CD14-positive monocyte (primary cell): Measurements from ENCODE around the gene SLC22A16. TPM values are rescaled to one million over a fixed set of nuclear protein-coding genes. Genes with fewer than 3 reads are reported as not detected.

Experiments used
- DNase-seq, 3 donors: peaks; one replicate each; pipeline ENCODE4 v3.0.0-alpha.2; 2011 to 2022
- H2AFZ ChIP-seq: 2 replicates; pipeline ENCODE4 v1.6.0; 2012; ENCODE audit warnings: mild to moderate bottlenecking, low read depth, low read length, inconsistent platforms; ENCODE audit not compliant: insufficient read depth, poor library complexity, severe bottlenecking
- H3K27ac ChIP-seq, 2 donors: 1 replicate in 1 of 2; 2 replicates in 1 of 2; pipeline ENCODE4 v1.5.1; 2012 to 2013; ENCODE audit warnings: low read length in 2 of 2, control low read depth in 1 of 2, inconsistent platforms in 1 of 2, low read depth in 1 of 2, mild to moderate bottlenecking in 1 of 2
- H3K27me3 ChIP-seq, 2 donors: one replicate each; pipeline versions ENCODE4 v1.6.0 to v1.6.1; 2011 to 2013; ENCODE audit warnings: low read length in 2 of 2; ENCODE audit not compliant: control insufficient read depth in 2 of 2, insufficient read depth in 2 of 2
- H3K36me3 ChIP-seq, 2 donors: replicated peaks in 1 of 2; 1 replicate in 1 of 2; 2 replicates in 1 of 2; pipeline versions ENCODE4 v1.5.1 to v1.6.1; 2012 to 2013; ENCODE audit warnings: low read length in 2 of 2, control low read depth in 1 of 2, inconsistent platforms in 1 of 2, mild to moderate bottlenecking in 1 of 2; ENCODE audit not compliant: insufficient read depth in 2 of 2, control insufficient read depth in 1 of 2
- H3K4me1 ChIP-seq, 2 donors: 1 replicate in 1 of 2; 2 replicates in 1 of 2; pipeline versions ENCODE4 v1.5.1 to v1.6.1; 2012 to 2013; ENCODE audit warnings: low read length in 2 of 2, control low read depth in 1 of 2, inconsistent platforms in 1 of 2, mild to moderate bottlenecking in 1 of 2, moderate library complexity in 1 of 2; ENCODE audit not compliant: insufficient read depth in 2 of 2, control insufficient read depth in 1 of 2
- H3K4me2 ChIP-seq: replicated peaks from 2 replicates; pipeline ENCODE3; 2012; ENCODE audit warnings: low read length, moderate library complexity, mild to moderate bottlenecking; ENCODE audit not compliant: poor library complexity, severe bottlenecking; ENCODE audit errors: extremely low read depth
- H3K4me3 ChIP-seq, 3 experiments: fragments of 200-600 bp in 1 of 3; sonication (generic) in 1 of 3; replicated peaks in 1 of 3; 1 replicate in 2 of 3; 2 replicates in 1 of 3; pipeline ENCODE4 v1.5.1; 2011 to 2013; ENCODE audit warnings: low read length in 3 of 3, mild to moderate bottlenecking in 3 of 3, control low read depth in 2 of 3, low read depth in 2 of 3, inconsistent platforms in 1 of 3, moderate library complexity in 1 of 3
- H3K79me2 ChIP-seq: 2 replicates; pipeline ENCODE4 v1.6.0; 2012; ENCODE audit warnings: mild to moderate bottlenecking, control low read depth, inconsistent platforms, low read length, moderate library complexity; ENCODE audit not compliant: insufficient read depth
- H3K9ac ChIP-seq: 2 replicates; pipeline ENCODE4 v1.6.0; 2017; ENCODE audit warnings: low read length, mild to moderate bottlenecking; ENCODE audit not compliant: insufficient read depth, poor library complexity, severe bottlenecking
- H3K9me3 ChIP-seq, 2 donors: replicated peaks in 1 of 2; 1 replicate in 1 of 2; 2 replicates in 1 of 2; pipeline versions ENCODE4 v1.5.1 to v1.6.1; 2012 to 2013; ENCODE audit warnings: low read length in 2 of 2, control low read depth in 1 of 2; ENCODE audit not compliant: control insufficient read depth in 1 of 2, insufficient read depth in 1 of 2
- H4K20me1 ChIP-seq: 2 replicates; pipeline ENCODE4 v1.6.0; 2012; ENCODE audit warnings: mild to moderate bottlenecking, low read length, control low read depth, moderate library complexity; ENCODE audit not compliant: insufficient read depth
- H3K27ac Mint-ChIP-seq, 7 donors: one replicate each; pipeline ENCODE4 v1.8.0; 2020; ENCODE audit warnings: mild to moderate bottlenecking in 7 of 7, mixed read lengths in 7 of 7, moderate library complexity in 6 of 7, inconsistent platforms in 2 of 7
- H3K27me3 Mint-ChIP-seq, 3 donors: one replicate each; pipeline ENCODE4 v1.8.0; 2021 to 2022; ENCODE audit warnings: low read depth in 3 of 3, mild to moderate bottlenecking in 3 of 3, mixed read lengths in 3 of 3, moderate library complexity in 3 of 3, inconsistent platforms in 1 of 3
- H3K36me3 Mint-ChIP-seq, 2 donors: one replicate each; pipeline ENCODE4 v1.8.0; 2020; ENCODE audit warnings: mixed read lengths in 2 of 2, inconsistent platforms in 1 of 2, mild to moderate bottlenecking in 1 of 2
- H3K4me1 Mint-ChIP-seq: one replicate; pipeline ENCODE4 v1.8.0; 2020; ENCODE audit warnings: mild to moderate bottlenecking, mixed read lengths
- H3K4me3 Mint-ChIP-seq, 2 donors: one replicate each; pipeline ENCODE4 v1.8.0; 2020; ENCODE audit warnings: mild to moderate bottlenecking in 2 of 2, mixed read lengths in 2 of 2, moderate library complexity in 1 of 2
- H3K9me3 Mint-ChIP-seq, 7 donors: one replicate each; pipeline ENCODE4 v1.8.0; 2020 to 2022; ENCODE audit warnings: mixed read lengths in 7 of 7, mild to moderate bottlenecking in 6 of 7, moderate library complexity in 6 of 7, inconsistent platforms in 2 of 7
- whole genome bisulfite sequencing: methylation state at CpG from one replicate; pipeline ENCODE4 v1.1.5; 2013; ENCODE audit warnings: missing lambda C conversion rate; ENCODE audit not compliant: insufficient coverage; 5-methylcytosine and 5-hydroxymethylcytosine counted together
- intact Hi-C, 2 donors: fragments of 100-400 bp; cut with micrococcal nuclease; formaldehyde crosslinking; loops; one replicate each; pipeline versions ENCODE4 v1.15.0 to v1.15.1; 2023
- polyA plus RNA-seq, 3 donors: library from polyadenylated mRNA; depleted of rRNA in 1 of 3; unstranded in 2 of 3; stranded (reverse) in 1 of 3; fragments of 300-500 nt in 2 of 3; fragments of >200 nt in 1 of 3; fragmentation: Illumina TruSeq in 2 of 3; gene quantifications; 1 replicate in 2 of 3; 2 replicates in 1 of 3; pipeline ENCODE4 v1.2.3, GENCODE V29; 2012 to 2021
- TF ChIP-seq, protein P1 (sequence below): fragments of 200-600 bp; IDR thresholded peaks from one replicate; pipeline ENCODE4 v1.8.0; 2022; ENCODE audit warnings: antibody characterized with exemption, mild to moderate bottlenecking

Gene SLC22A16
- polyA plus RNA-seq, 3 donors: 1.8 to 15.6 (median 4.0) TPM

DNA sequence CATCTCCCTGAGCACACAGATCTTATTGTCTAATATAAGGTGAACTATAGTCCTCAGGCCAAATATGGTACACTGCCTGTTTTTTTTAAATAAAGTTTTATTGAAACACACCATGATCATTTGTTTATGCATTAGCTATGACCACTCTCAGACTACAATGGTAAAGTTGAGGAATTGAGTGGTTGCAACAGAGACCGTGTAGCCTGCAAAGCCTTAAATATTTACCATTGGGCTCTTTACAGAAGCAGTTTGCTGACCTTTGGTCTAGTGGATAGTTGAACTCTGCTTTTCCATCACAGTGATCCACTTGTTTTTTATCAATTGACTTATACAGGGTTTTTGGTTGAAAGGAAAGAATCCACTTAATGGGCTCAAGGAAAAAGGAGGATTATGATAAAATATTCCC lies 91.0 kb downstream of the SLC22A16 start:
- Mint-ChIP-seq H3K4me1 (peaks cover 2% of the 10 kb centered on the region), H3K4me3 (no peak overlapping the region), H3K9me3 (peaks cover 0 to 6% (median 4%) of the 10 kb centered on the region in 7 donors), H3K27me3 (peaks cover 0 to 2% (median 0%) of the 10 kb centered on the region in 3 donors), H3K27ac (no peak overlapping the region), H3K36me3 (no peaks in the 10 kb centered on the region)
- intact Hi-C loops: loop anchor here in 1 of 2 donors (5.0 kb wide), 1 partner anchor 678 kb away; no protein-coding TSS in a partner anchor
- no CpG with 5 or more reads among the region's 1 CpG for WGBS
- H3K27ac ChIP-seq: no peak overlapping the region
- H2AFZ ChIP-seq: no peak overlapping the region
- H3K4me1 ChIP-seq: no peaks in the 10 kb centered on the region
- no peak overlapping the region for H3K4me3 ChIP-seq
- no peak overlapping the region for H3K4me2 ChIP-seq
- no peaks in the 10 kb centered on the region for H3K79me2 ChIP-seq
- no peak overlapping the region for H3K9ac ChIP-seq
- H3K36me3 ChIP-seq: no peaks in the 10 kb centered on the region
- TF ChIP-seq, protein P1, sequence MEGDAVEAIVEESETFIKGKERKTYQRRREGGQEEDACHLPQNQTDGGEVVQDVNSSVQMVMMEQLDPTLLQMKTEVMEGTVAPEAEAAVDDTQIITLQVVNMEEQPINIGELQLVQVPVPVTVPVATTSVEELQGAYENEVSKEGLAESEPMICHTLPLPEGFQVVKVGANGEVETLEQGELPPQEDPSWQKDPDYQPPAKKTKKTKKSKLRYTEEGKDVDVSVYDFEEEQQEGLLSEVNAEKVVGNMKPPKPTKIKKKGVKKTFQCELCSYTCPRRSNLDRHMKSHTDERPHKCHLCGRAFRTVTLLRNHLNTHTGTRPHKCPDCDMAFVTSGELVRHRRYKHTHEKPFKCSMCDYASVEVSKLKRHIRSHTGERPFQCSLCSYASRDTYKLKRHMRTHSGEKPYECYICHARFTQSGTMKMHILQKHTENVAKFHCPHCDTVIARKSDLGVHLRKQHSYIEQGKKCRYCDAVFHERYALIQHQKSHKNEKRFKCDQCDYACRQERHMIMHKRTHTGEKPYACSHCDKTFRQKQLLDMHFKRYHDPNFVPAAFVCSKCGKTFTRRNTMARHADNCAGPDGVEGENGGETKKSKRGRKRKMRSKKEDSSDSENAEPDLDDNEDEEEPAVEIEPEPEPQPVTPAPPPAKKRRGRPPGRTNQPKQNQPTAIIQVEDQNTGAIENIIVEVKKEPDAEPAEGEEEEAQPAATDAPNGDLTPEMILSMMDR: no peak
- no peaks in the 10 kb centered on the region for H3K9me3 ChIP-seq
- H3K27me3 ChIP-seq: no peaks in the 10 kb centered on the region
- H4K20me1 ChIP-seq: no peaks in the 10 kb centered on the region
- DNase-seq: no peak

GRCh38 chr6:110378552-110378951 lies 97.9 kb downstream of the SLC22A16 start:
- Histone ChIP-seq H3K36me3 (no peaks in the 10 kb centered on the region), H3K27ac (no peak overlapping the region), H2AFZ (no peak overlapping the region), H3K9me3 (no peaks in the 10 kb centered on the region), H3K4me1 (no peaks in the 10 kb centered on the region), H3K27me3 (no peaks in the 10 kb centered on the region), H4K20me1 (no peaks in the 10 kb centered on the region), H3K4me2 (no peak overlapping the region), H3K9ac (no peak overlapping the region), H3K4me3 (no peak overlapping the region), H3K79me2 (no peaks in the 10 kb centered on the region)
- H3K9me3 Mint-ChIP-seq: peaks cover 2 to 9% (median 6%) of the 10 kb centered on the region in 7 donors
- H3K4me3 Mint-ChIP-seq: no peak overlapping the region
- no peak overlapping the region for H3K27ac Mint-ChIP-seq
- no peaks in the 10 kb centered on the region for H3K4me1 Mint-ChIP-seq
- peaks cover 0 to 2% (median 1%) of the 10 kb centered on the region in 3 donors for H3K27me3 Mint-ChIP-seq
- intact Hi-C loops: no loop called here
- TF ChIP-seq, protein P1: no peak
- no peak for DNase-seq
- H3K36me3 Mint-ChIP-seq: no peaks in the 10 kb centered on the region
- WGBS: 100% methylated on average over 9 of the region's 9 CpGs

Other genes starting within 250 kb of the SLC22A16 start
- not detected for gene METTL24, start 118.3 kb downstream of the SLC22A16 start, polyA plus RNA-seq
- 1 to 10 TPM in 1 of 3 donors, under 1 TPM in 2; 0.24 to 2.2 (median 0.95) TPM for gene DDO, start 61.0 kb downstream of the SLC22A16 start, polyA plus RNA-seq